Nephron (organoid): ENCODE results near the gene GPC3.

ENCODE experiments used
- H3K27ac Mint-ChIP-seq, 3 experiments: 2 replicates each; pipeline ENCODE4 v1.8.0; 2020; ENCODE audit warnings: mixed read lengths in 3 of 3, mild to moderate bottlenecking in 2 of 3, moderate library complexity in 1 of 3
- H3K27me3 Mint-ChIP-seq: 2 replicates; pipeline ENCODE4 v1.8.0; 2021; ENCODE audit warnings: low read depth, mild to moderate bottlenecking, moderate library complexity, mixed read lengths
- H3K36me3 Mint-ChIP-seq: 2 replicates; pipeline ENCODE4 v1.8.0; 2020; ENCODE audit warnings: low read depth, mixed read lengths
- H3K4me1 Mint-ChIP-seq: 2 replicates; pipeline ENCODE4 v1.8.0; 2020; ENCODE audit warnings: mixed read lengths
- H3K4me3 Mint-ChIP-seq, 3 experiments: 2 replicates each; pipeline ENCODE4 v1.8.0; 2020; ENCODE audit warnings: mild to moderate bottlenecking in 3 of 3, mixed read lengths in 3 of 3, moderate library complexity in 2 of 3
- H3K9me3 Mint-ChIP-seq: 2 replicates; pipeline ENCODE4 v1.8.0; 2020; ENCODE audit warnings: mixed read lengths
- CTCF ChIP-seq, 3 experiments: fragments of 200-600 bp; sonication (generic); IDR thresholded peaks; one replicate each; pipeline ENCODE4 v1.5.0; 2021; ENCODE audit warnings: antibody characterized with exemption in 3 of 3; ENCODE audit not compliant: unreplicated experiment in 3 of 3

The GPC3 gene

GRCh38 chrX:133796282-133796681 lies 189.1 kb downstream of the GPC3 start:
- Mint-ChIP-seq H3K27ac (peak overlapping the region; percentile 48 to 92 (median 90)), H3K27me3 (no peaks in the 10 kb centered on the region), H3K9me3 (no peaks in the 10 kb centered on the region), H3K4me1 (peaks cover 65% of the 10 kb centered on the region), H3K36me3 (peaks cover 7% of the 10 kb centered on the region), H3K4me3 (no peak overlapping the region)
- no peak for TF ChIP-seq CTCF (IDR thresholded peaks at IDR 0.05; ENCODE audit: unreplicated experiment in 3 of 3)

- no peak for TF ChIP-seq CTCF (IDR thresholded peaks at IDR 0.05; ENCODE audit: unreplicated experiment in 3 of 3)
- H3K27me3 Mint-ChIP-seq, result no peaks in the 10 kb centered on the region
- peaks cover 76% of the 10 kb centered on the region for H3K4me1 Mint-ChIP-seq
Measured at GRCh38 chrX:133794126-133794525, 191.3 kb downstream of the GPC3 start.

GRCh38 chrX:133793626-133794025 lies 191.8 kb downstream of the GPC3 start:
- Mint-ChIP-seq H3K27ac (peak overlapping the region; percentile 81 to 96 (median 84)), H3K36me3 (peaks cover 7% of the 10 kb centered on the region), H3K27me3 (no peaks in the 10 kb centered on the region), H3K4me3 (peak overlapping the region in 2 of 3 experiments; percentile 4 to 14), H3K9me3 (no peaks in the 10 kb centered on the region), H3K4me1 (peaks cover 80% of the 10 kb centered on the region)
- no peak for TF ChIP-seq CTCF (IDR thresholded peaks at IDR 0.05; ENCODE audit: unreplicated experiment in 3 of 3)

More at GRCh38 chrX:133794126-133794525, 191.3 kb downstream of the GPC3 start:
- H3K9me3 Mint-ChIP-seq, result no peaks in the 10 kb centered on the region
- peaks cover 7% of the 10 kb centered on the region for H3K36me3 Mint-ChIP-seq
- H3K27ac Mint-ChIP-seq, result peak overlapping the region; percentile 81 to 96 (median 84)
- no peak overlapping the region for H3K4me3 Mint-ChIP-seq

GRCh38 chrX:133792198-133792953 lies 193.0 kb downstream of the GPC3 start:
- no peaks in the 10 kb centered on the region for H3K9me3 Mint-ChIP-seq

GRCh38 chrX:133789829-133790228 lies 195.6 kb downstream of the GPC3 start:
- TF ChIP-seq CTCF (IDR thresholded peaks at IDR 0.05; ENCODE audit: unreplicated experiment in 3 of 3), result no peak
- peaks cover 64% of the 10 kb centered on the region for H3K4me1 Mint-ChIP-seq
- no peaks in the 10 kb centered on the region for H3K27me3 Mint-ChIP-seq
- peak overlapping the region; percentile 76 to 86 (median 84) for H3K27ac Mint-ChIP-seq
- peak overlapping the region in 1 of 3 experiments; percentile 7 for H3K4me3 Mint-ChIP-seq
- no peaks in the 10 kb centered on the region for H3K9me3 Mint-ChIP-seq
- no peaks in the 10 kb centered on the region for H3K36me3 Mint-ChIP-seq

More at GRCh38 chrX:133792198-133792953, 193.0 kb downstream of the GPC3 start:
- Mint-ChIP-seq H3K27me3 (no peaks in the 10 kb centered on the region), H3K27ac (peak overlapping the region; percentile 84 to 97 (median 96)), H3K4me1 (peaks cover 72% of the 10 kb centered on the region), H3K4me3 (peak overlapping the region; percentile 61 to 86 (median 82)), H3K36me3 (no peaks in the 10 kb centered on the region)
- peak; percentile 100 for TF ChIP-seq CTCF (IDR thresholded peaks at IDR 0.05; ENCODE audit: unreplicated experiment in 3 of 3)

GRCh38 chrX:133786382-133786781 lies 199.0 kb downstream of the GPC3 start:
- Mint-ChIP-seq H3K36me3 (no peaks in the 10 kb centered on the region), H3K9me3 (no peaks in the 10 kb centered on the region)

More at GRCh38 chrX:133786382-133786781, 199.0 kb downstream of the GPC3 start:
- no peak overlapping the region for H3K4me3 Mint-ChIP-seq
- no peak for TF ChIP-seq CTCF (IDR thresholded peaks at IDR 0.05; ENCODE audit: unreplicated experiment in 3 of 3)
- H3K27ac Mint-ChIP-seq, result peak overlapping the region in 2 of 3 experiments; percentile 37 to 53
- H3K27me3 Mint-ChIP-seq, result no peaks in the 10 kb centered on the region
- peaks cover 70% of the 10 kb centered on the region for H3K4me1 Mint-ChIP-seq
